ENCODE measurements around the gene SEL1L3. TPM values are rescaled to one million over a fixed set of nuclear protein-coding genes. Genes with fewer than 3 reads are reported as not detected.
"Not testable (repeated sequence)": the region's sequence is repeated elsewhere in the genome, so short reads cannot be mapped to it uniquely, and the experiment has no call there.

SEL1L3 gene
- total RNA-seq, 1 donor from 2014 or later: 24.9 TPM

- TF ChIP-seq CTCF (IDR thresholded peaks at IDR 0.05; ENCODE audit: insufficient read depth, low read depth, low read length) (no peak), EZH2 (IDR thresholded peaks at IDR 0.05; ENCODE audit: insufficient read depth, low read length) (no peak)
- Histone ChIP-seq H3K36me3 (ENCODE audit: insufficient read depth, low read length) (no peaks in the 10 kb centered on the region), H3K4me2 (ENCODE audit: low read length) (no peak overlapping the region), H2AFZ (ENCODE audit: low read depth, low read length) (no peak overlapping the region), H3K27ac (ENCODE audit: low read depth, low read length) (no peak overlapping the region), H3K4me3 (ENCODE audit: insufficient read depth, low read depth, low read length) (no peak overlapping the region), H3K9me3 (ENCODE audit: insufficient read depth, low read depth, low read length) (no peaks in the 10 kb centered on the region), H3K27me3 (ENCODE audit: insufficient read depth, low read length) (no peaks in the 10 kb centered on the region), H3K4me1 (ENCODE audit: insufficient read depth, low read length) (no peaks in the 10 kb centered on the region), H3K79me2 (ENCODE audit: insufficient read depth, low read length) (no peaks in the 10 kb centered on the region), H4K20me1 (ENCODE audit: insufficient read depth, low read length) (no peaks in the 10 kb centered on the region), H3K9ac (ENCODE audit: low read length) (no peak overlapping the region)
- H3K27me3 Mint-ChIP-seq (ENCODE audit: low read depth, unreplicated experiment): peaks cover 10% of the 10 kb centered on the region
- peaks cover 3% of the 10 kb centered on the region for H3K9me3 Mint-ChIP-seq (ENCODE audit: unreplicated experiment)
- FAIRE-seq (no peak), DNase-seq (ENCODE audit: low read depth) (no peak)
- H3K4me3 Mint-ChIP-seq (ENCODE audit: unreplicated experiment): no peak overlapping the region
- no peaks in the 10 kb centered on the region for H3K4me1 Mint-ChIP-seq (ENCODE audit: low read depth, unreplicated experiment)
- no peak overlapping the region for H3K27ac Mint-ChIP-seq (ENCODE audit: unreplicated experiment)
- peaks cover 1% of the 10 kb centered on the region for H3K36me3 Mint-ChIP-seq (ENCODE audit: low read depth, unreplicated experiment)
Observed at GRCh38 chr4:25872851-25873631, 10.3 kb upstream of the SEL1L3 start.

GRCh38 chr4:25870081-25870480 is 7.3 kb upstream of the SEL1L3 start:
- Histone ChIP-seq H3K27me3 (ENCODE audit: insufficient read depth, low read length) (no peaks in the 10 kb centered on the region), H3K4me1 (ENCODE audit: insufficient read depth, low read length) (no peaks in the 10 kb centered on the region), H3K79me2 (ENCODE audit: insufficient read depth, low read length) (no peaks in the 10 kb centered on the region), H3K36me3 (ENCODE audit: insufficient read depth, low read length) (no peaks in the 10 kb centered on the region), H3K4me3 (ENCODE audit: insufficient read depth, low read depth, low read length) (no peak overlapping the region), H4K20me1 (ENCODE audit: insufficient read depth, low read length) (no peaks in the 10 kb centered on the region), H3K27ac (ENCODE audit: low read depth, low read length) (no peak overlapping the region), H3K9me3 (ENCODE audit: insufficient read depth, low read depth, low read length) (no peaks in the 10 kb centered on the region), H3K9ac (ENCODE audit: low read length) (no peak overlapping the region), H2AFZ (ENCODE audit: low read depth, low read length) (no peak overlapping the region), H3K4me2 (ENCODE audit: low read length) (no peak overlapping the region)
- no peaks in the 10 kb centered on the region for H3K9me3 Mint-ChIP-seq (ENCODE audit: unreplicated experiment)
- peaks cover 18% of the 10 kb centered on the region for H3K27me3 Mint-ChIP-seq (ENCODE audit: low read depth, unreplicated experiment)
- DNase-seq (ENCODE audit: low read depth) (no peak), FAIRE-seq (no peak)
- no peak overlapping the region for H3K27ac Mint-ChIP-seq (ENCODE audit: unreplicated experiment)
- TF ChIP-seq EZH2 (IDR thresholded peaks at IDR 0.05; ENCODE audit: insufficient read depth, low read length): no peak
- no peak for TF ChIP-seq CTCF (IDR thresholded peaks at IDR 0.05; ENCODE audit: insufficient read depth, low read depth, low read length)
- peaks cover 1% of the 10 kb centered on the region for H3K36me3 Mint-ChIP-seq (ENCODE audit: low read depth, unreplicated experiment)
- no peak overlapping the region for H3K4me3 Mint-ChIP-seq (ENCODE audit: unreplicated experiment)
- no peaks in the 10 kb centered on the region for H3K4me1 Mint-ChIP-seq (ENCODE audit: low read depth, unreplicated experiment)

- Histone ChIP-seq H2AFZ (ENCODE audit: low read depth, low read length) (no peak overlapping the region), H3K4me1 (ENCODE audit: insufficient read depth, low read length) (no peaks in the 10 kb centered on the region), H3K27ac (ENCODE audit: low read depth, low read length) (no peak overlapping the region), H4K20me1 (ENCODE audit: insufficient read depth, low read length) (no peaks in the 10 kb centered on the region), H3K9ac (ENCODE audit: low read length) (no peak overlapping the region), H3K9me3 (ENCODE audit: insufficient read depth, low read depth, low read length) (no peaks in the 10 kb centered on the region), H3K36me3 (ENCODE audit: insufficient read depth, low read length) (no peaks in the 10 kb centered on the region), H3K79me2 (ENCODE audit: insufficient read depth, low read length) (no peaks in the 10 kb centered on the region), H3K4me3 (ENCODE audit: insufficient read depth, low read depth, low read length) (no peak overlapping the region), H3K4me2 (ENCODE audit: low read length) (no peak overlapping the region), H3K27me3 (ENCODE audit: insufficient read depth, low read length) (no peaks in the 10 kb centered on the region)
- FAIRE-seq (no peak), DNase-seq (ENCODE audit: low read depth) (no peak)
- Mint-ChIP-seq H3K4me3 (ENCODE audit: unreplicated experiment) (no peak overlapping the region), H3K27me3 (ENCODE audit: low read depth, unreplicated experiment) (peaks cover 13% of the 10 kb centered on the region), H3K4me1 (ENCODE audit: low read depth, unreplicated experiment) (no peaks in the 10 kb centered on the region), H3K36me3 (ENCODE audit: low read depth, unreplicated experiment) (no peaks in the 10 kb centered on the region), H3K27ac (ENCODE audit: unreplicated experiment) (no peak overlapping the region), H3K9me3 (ENCODE audit: unreplicated experiment) (no peaks in the 10 kb centered on the region)
- no peak for TF ChIP-seq CTCF (IDR thresholded peaks at IDR 0.05; ENCODE audit: insufficient read depth, low read depth, low read length)
- TF ChIP-seq EZH2 (IDR thresholded peaks at IDR 0.05; ENCODE audit: insufficient read depth, low read length): no peak
Observed at GRCh38 chr4:25867781-25868294, 5.0 kb upstream of the SEL1L3 start.

- not testable (repeated sequence) for H3K27me3 ChIP-seq (ENCODE audit: insufficient read depth, low read length); H3K9me3 ChIP-seq (ENCODE audit: insufficient read depth, low read depth, low read length); H3K9ac ChIP-seq (ENCODE audit: low read length); H3K79me2 ChIP-seq (ENCODE audit: insufficient read depth, low read length); H3K4me1 ChIP-seq (ENCODE audit: insufficient read depth, low read length); H3K36me3 Mint-ChIP-seq (ENCODE audit: low read depth, unreplicated experiment); H2AFZ ChIP-seq (ENCODE audit: low read depth, low read length); H3K27ac ChIP-seq (ENCODE audit: low read depth, low read length); H4K20me1 ChIP-seq (ENCODE audit: insufficient read depth, low read length); H3K4me3 ChIP-seq (ENCODE audit: insufficient read depth, low read depth, low read length); H3K36me3 ChIP-seq (ENCODE audit: insufficient read depth, low read length); H3K4me1 Mint-ChIP-seq (ENCODE audit: low read depth, unreplicated experiment); DNase-seq (ENCODE audit: low read depth); H3K27ac Mint-ChIP-seq (ENCODE audit: unreplicated experiment); FAIRE-seq; H3K4me3 Mint-ChIP-seq (ENCODE audit: unreplicated experiment); H3K9me3 Mint-ChIP-seq (ENCODE audit: unreplicated experiment); H3K4me2 ChIP-seq (ENCODE audit: low read length)
- H3K27me3 Mint-ChIP-seq (ENCODE audit: low read depth, unreplicated experiment): peaks cover 13% of the 10 kb centered on the region
Observed at GRCh38 chr4:25866401-25866800, 3.6 kb upstream of the SEL1L3 start.

All from astrocyte (in vitro differentiated cells and primary cell).